Natural killer cell treated with Interleukin-12 subunit alpha and Interleukin-12 subunit beta and Interleukin-15 and Interleukin-18, amount 100 ng/mL, for 72 hours (primary cell): ENCODE results near the gene PTPRN2. TPM values are rescaled to one million over a fixed set of nuclear protein-coding genes. Genes with fewer than 3 reads are reported as not detected.
A peak's percentile ranks its signal among the peaks of the same experiment; 100 is the strongest.

ENCODE experiments used
- ATAC-seq, 2 donors: fragments of 150-1000 bp; cut with Tn5 transposase in 1 of 2; sonication (Bioruptor Pico), chemical (Tn5 transposase) in 1 of 2; 2 replicates each; pipeline ENCODE4 v1.10.0; 2021
- DNase-seq: peaks from one replicate; pipeline ENCODE4 v3.0.0; 2022; ENCODE audit warnings: low spot score
- H3K27ac Mint-ChIP-seq, 2 donors: 1 replicate in 1 of 2; 2 replicates in 1 of 2; pipeline ENCODE4 v1.8.0; 2022; ENCODE audit warnings: mixed read lengths in 2 of 2, mild to moderate bottlenecking in 1 of 2, moderate library complexity in 1 of 2
- H3K27me3 Mint-ChIP-seq, 2 donors: 1 replicate in 1 of 2; 2 replicates in 1 of 2; pipeline ENCODE4 v1.8.0; 2022; ENCODE audit warnings: mixed read lengths in 2 of 2
- H3K36me3 Mint-ChIP-seq: one replicate; pipeline ENCODE4 v1.8.0; 2022; ENCODE audit warnings: mixed read lengths
- H3K4me1 Mint-ChIP-seq, 2 donors: 1 replicate in 1 of 2; 2 replicates in 1 of 2; pipeline ENCODE4 v1.8.0; 2022; ENCODE audit warnings: low read depth in 2 of 2, mixed read lengths in 2 of 2, mild to moderate bottlenecking in 1 of 2
- H3K4me3 Mint-ChIP-seq: one replicate; pipeline ENCODE4 v1.8.0; 2022; ENCODE audit warnings: mixed read lengths
- H3K9me3 Mint-ChIP-seq: 2 replicates; pipeline ENCODE4 v1.8.0; 2022; ENCODE audit warnings: mixed read lengths
- total RNA-seq, 2 donors: library from RNA; stranded (reverse); gene quantifications; one replicate each; pipeline ENCODE4 v1.2.3, GENCODE V29; 2022

The PTPRN2 gene
- total RNA-seq, 2 donors from 2014 or later, result 0.17 to 0.74 TPM

- no peak overlapping the region for H3K4me3 Mint-ChIP-seq
- no peaks in the 10 kb centered on the region for H3K9me3 Mint-ChIP-seq
- H3K4me1 Mint-ChIP-seq, result peaks cover 0 to 12% of the 10 kb centered on the region in 2 donors
- no peaks in the 10 kb centered on the region for H3K36me3 Mint-ChIP-seq
- DNase-seq, result peak; percentile 48
- no peaks in the 10 kb centered on the region for H3K27me3 Mint-ChIP-seq
- H3K27ac Mint-ChIP-seq, result no peak overlapping the region
- ATAC-seq, result no peak
Observed at GRCh38 chr7:157540020-157540419, 1047.6 kb downstream of the PTPRN2 start.

- H3K36me3 Mint-ChIP-seq, result no peaks in the 10 kb centered on the region
- no peak overlapping the region for H3K4me3 Mint-ChIP-seq
- no peaks in the 10 kb centered on the region for H3K9me3 Mint-ChIP-seq
- no peaks in the 10 kb centered on the region for H3K27me3 Mint-ChIP-seq
- no peak for ATAC-seq
- no peak overlapping the region for H3K27ac Mint-ChIP-seq
- DNase-seq, result peak; percentile 29
- H3K4me1 Mint-ChIP-seq, result peaks cover 0 to 9% of the 10 kb centered on the region in 2 donors
Observed at GRCh38 chr7:157539521-157539920, 1048.1 kb downstream of the PTPRN2 start.

GRCh38 chr7:157538735-157539134 lies 1048.9 kb downstream of the PTPRN2 start:
- no peaks in the 10 kb centered on the region for H3K9me3 Mint-ChIP-seq
- peaks cover 0 to under 1% of the 10 kb centered on the region in 2 donors for H3K4me1 Mint-ChIP-seq
- peaks cover 0 to 2% of the 10 kb centered on the region in 2 donors for H3K27me3 Mint-ChIP-seq
- H3K27ac Mint-ChIP-seq, result no peak overlapping the region
- H3K36me3 Mint-ChIP-seq, result peaks cover 1% of the 10 kb centered on the region
- no peak for ATAC-seq
- H3K4me3 Mint-ChIP-seq, result no peak overlapping the region
- DNase-seq, result no peak

GRCh38 chr7:157538321-157538720 lies 1049.3 kb downstream of the PTPRN2 start:
- peak; percentile 6 for DNase-seq
- no peaks in the 10 kb centered on the region for H3K9me3 Mint-ChIP-seq
- H3K4me3 Mint-ChIP-seq, result no peak overlapping the region
- peaks cover 5% of the 10 kb centered on the region for H3K36me3 Mint-ChIP-seq
- no peak overlapping the region for H3K27ac Mint-ChIP-seq
- H3K4me1 Mint-ChIP-seq, result no peaks in the 10 kb centered on the region
- peaks cover 3 to 6% of the 10 kb centered on the region in 2 donors for H3K27me3 Mint-ChIP-seq
- ATAC-seq, result no peak

- peaks cover 5 to 10% of the 10 kb centered on the region in 2 donors for H3K27me3 Mint-ChIP-seq
- no peak for ATAC-seq
- peaks cover 4% of the 10 kb centered on the region for H3K9me3 Mint-ChIP-seq
- peaks cover 18% of the 10 kb centered on the region for H3K36me3 Mint-ChIP-seq
- no peaks in the 10 kb centered on the region for H3K4me1 Mint-ChIP-seq
- H3K27ac Mint-ChIP-seq, result no peak overlapping the region
- no peak for DNase-seq
- H3K4me3 Mint-ChIP-seq, result no peak overlapping the region
Observed at GRCh38 chr7:157537056-157537455, 1050.6 kb downstream of the PTPRN2 start.

GRCh38 chr7:157532068-157532467 lies 1055.6 kb downstream of the PTPRN2 start:
- H3K27me3 Mint-ChIP-seq, result peaks cover 10 to 16% of the 10 kb centered on the region in 2 donors
- no peak overlapping the region for H3K27ac Mint-ChIP-seq
- no peaks in the 10 kb centered on the region for H3K4me1 Mint-ChIP-seq
- H3K4me3 Mint-ChIP-seq, result no peak overlapping the region
- H3K36me3 Mint-ChIP-seq, result peaks cover 24% of the 10 kb centered on the region
- H3K9me3 Mint-ChIP-seq, result peaks cover 10% of the 10 kb centered on the region
- ATAC-seq (no peak), DNase-seq (no peak)

DNA sequence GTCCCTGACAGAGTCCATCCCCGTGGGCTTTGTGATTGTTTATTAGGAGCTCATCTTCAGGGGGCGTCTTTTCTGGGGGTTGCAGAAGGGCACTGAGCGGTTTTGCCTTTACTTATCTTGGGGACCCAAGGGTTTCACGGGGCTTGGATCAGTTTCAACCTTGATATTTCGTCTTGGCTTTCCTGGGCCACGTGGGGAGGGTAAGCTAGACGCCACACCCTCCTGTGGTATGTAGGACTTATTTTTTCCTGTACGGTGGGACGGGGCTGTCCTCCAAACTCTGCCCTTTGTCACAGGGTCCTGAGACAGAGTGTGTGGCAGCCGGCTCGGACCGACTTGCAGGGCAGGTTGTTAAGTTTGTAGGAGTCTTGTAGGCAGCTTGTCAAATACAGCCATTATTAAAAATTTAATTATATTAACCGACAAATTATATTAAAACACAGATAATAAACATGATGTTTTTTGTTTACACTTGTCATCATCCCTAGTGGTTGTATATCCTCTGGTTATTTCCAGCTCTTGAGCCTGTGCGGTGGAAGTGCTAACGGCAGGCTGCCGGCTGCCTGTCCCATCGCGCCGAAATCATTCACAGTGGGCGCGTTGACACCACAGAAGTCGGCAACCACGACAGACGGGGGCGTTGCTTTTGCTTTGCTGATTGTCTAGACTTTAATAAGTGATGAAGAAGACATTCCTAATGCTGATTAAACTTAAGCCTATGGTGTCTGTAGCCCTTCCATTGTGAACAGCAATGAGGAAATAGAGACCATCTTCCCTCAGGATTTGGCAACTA lies 1057.7 kb downstream of the PTPRN2 start:
- Mint-ChIP-seq H3K27ac (no peak overlapping the region), H3K4me1 (no peaks in the 10 kb centered on the region), H3K9me3 (peaks cover 10% of the 10 kb centered on the region), H3K27me3 (peaks cover 12 to 31% of the 10 kb centered on the region in 2 donors), H3K36me3 (peaks cover 24% of the 10 kb centered on the region), H3K4me3 (no peak overlapping the region)
- no peak for ATAC-seq
- DNase-seq, result no peak

DNA sequence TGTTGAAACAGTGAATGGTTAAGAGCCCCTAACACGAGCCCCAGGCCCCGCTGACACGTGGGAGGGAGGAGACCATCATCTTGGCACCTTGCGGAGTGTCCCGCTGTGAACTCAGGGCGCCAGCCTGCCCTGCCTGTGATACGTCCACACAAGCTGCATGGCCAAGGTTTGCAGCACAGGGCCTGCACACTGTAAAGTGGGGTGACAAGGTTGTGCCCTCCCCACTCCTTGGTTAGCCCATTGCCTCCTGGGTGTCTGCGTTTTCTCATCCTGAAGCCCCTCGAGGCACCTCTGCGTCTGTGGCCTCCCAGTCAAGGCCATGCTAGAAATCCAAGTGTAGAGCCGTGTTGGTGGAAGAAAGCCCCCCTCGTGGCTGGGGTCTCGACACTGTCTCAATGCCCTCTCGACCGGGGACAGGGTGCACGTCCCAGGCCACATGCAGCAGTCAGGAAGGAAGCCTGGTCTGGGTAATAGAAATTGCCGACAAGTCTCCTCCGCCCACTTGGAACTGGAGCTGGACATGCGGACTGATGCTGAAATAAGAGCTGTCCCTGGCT lies 1058.8 kb downstream of the PTPRN2 start:
- H3K27ac Mint-ChIP-seq, result no peak overlapping the region
- H3K36me3 Mint-ChIP-seq, result peaks cover 24% of the 10 kb centered on the region
- H3K9me3 Mint-ChIP-seq, result peaks cover 10% of the 10 kb centered on the region
- H3K4me1 Mint-ChIP-seq, result no peaks in the 10 kb centered on the region
- no peak overlapping the region for H3K4me3 Mint-ChIP-seq
- peaks cover 17 to 33% of the 10 kb centered on the region in 2 donors for H3K27me3 Mint-ChIP-seq
- peak in 1 of 2 donors; percentile 26 for ATAC-seq
- no peak for DNase-seq

- Mint-ChIP-seq H3K4me1 (no peaks in the 10 kb centered on the region), H3K27ac (no peak overlapping the region), H3K9me3 (peaks cover 9% of the 10 kb centered on the region), H3K27me3 (peaks cover 12 to 23% of the 10 kb centered on the region in 2 donors), H3K36me3 (peaks cover 12% of the 10 kb centered on the region), H3K4me3 (no peak overlapping the region)
- no peak for DNase-seq
- ATAC-seq, result no peak
Observed at GRCh38 chr7:157527686-157528085, 1059.9 kb downstream of the PTPRN2 start.

DNA sequence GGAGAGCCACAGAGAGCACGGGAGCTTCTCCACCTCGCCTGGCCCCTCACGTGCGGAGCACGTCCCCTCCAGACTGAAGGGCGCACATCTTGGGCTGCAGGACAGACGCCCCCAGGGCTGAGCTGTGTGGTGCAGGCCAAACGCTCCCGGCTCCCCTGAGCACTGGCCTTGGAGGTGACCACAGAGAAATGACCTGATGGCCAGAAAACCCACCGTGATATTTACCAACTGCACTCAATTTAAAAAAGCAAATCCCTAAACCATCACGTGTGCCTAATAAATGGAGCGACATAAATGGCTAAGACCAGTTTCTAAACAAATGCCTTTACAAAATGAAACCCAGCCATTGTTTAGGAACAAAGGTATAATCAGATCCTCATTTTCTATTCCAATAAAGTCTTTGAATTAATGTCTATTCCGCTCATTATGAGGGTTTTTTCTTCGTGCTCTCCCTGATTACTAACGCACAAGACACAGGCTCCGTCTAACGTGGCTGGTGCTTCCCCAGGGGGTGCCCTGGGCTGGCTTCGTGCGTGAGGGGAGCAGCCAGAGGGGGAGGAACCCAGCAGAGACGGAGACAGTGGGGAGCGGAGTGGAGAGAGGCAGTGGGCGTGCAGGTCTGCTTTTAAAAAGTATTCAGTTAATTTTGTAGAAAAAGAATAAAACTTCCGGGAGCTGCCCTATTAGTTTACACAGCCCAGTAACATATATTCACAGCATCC lies 1060.5 kb downstream of the PTPRN2 start:
- peaks cover 5% of the 10 kb centered on the region for H3K9me3 Mint-ChIP-seq
- no peak overlapping the region for H3K27ac Mint-ChIP-seq
- H3K4me3 Mint-ChIP-seq, result no peak overlapping the region
- peaks cover 6% of the 10 kb centered on the region for H3K36me3 Mint-ChIP-seq
- peaks cover 14 to 23% of the 10 kb centered on the region in 2 donors for H3K27me3 Mint-ChIP-seq
- DNase-seq, result no peak
- no peak for ATAC-seq
- no peaks in the 10 kb centered on the region for H3K4me1 Mint-ChIP-seq

- Mint-ChIP-seq H3K4me3 (no peak overlapping the region), H3K27me3 (peaks cover 9 to 18% of the 10 kb centered on the region in 2 donors), H3K9me3 (no peaks in the 10 kb centered on the region), H3K4me1 (no peaks in the 10 kb centered on the region), H3K36me3 (no peaks in the 10 kb centered on the region), H3K27ac (no peak overlapping the region)
- ATAC-seq (no peak), DNase-seq (no peak)
Observed at GRCh38 chr7:157526005-157526912, 1061.4 kb downstream of the PTPRN2 start.

DNA sequence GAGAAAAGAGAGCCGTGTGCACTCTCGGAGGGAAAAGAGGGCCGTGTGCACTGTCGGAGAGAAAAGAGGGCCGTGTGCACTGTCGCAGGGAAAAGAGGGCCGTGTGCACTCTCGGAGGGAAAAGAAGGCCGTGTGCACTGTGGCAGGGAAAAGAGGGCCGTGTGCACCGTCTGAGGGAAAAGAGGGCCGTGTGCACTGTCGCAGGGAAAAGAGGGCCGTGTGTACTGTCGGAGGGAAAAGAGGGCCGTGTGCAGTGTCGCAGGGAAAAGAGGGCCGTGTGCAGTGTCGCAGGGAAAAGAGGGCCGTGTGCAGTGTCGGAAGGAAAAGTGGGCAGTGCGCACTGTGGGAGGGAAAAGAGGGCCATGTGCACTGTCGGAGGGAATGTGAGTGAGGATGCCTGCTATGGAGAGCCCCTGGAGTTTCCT lies 1062.1 kb downstream of the PTPRN2 start:
- H3K9me3 Mint-ChIP-seq, result no peaks in the 10 kb centered on the region
- H3K36me3 Mint-ChIP-seq, result no peaks in the 10 kb centered on the region
- ATAC-seq (no peak), DNase-seq (no peak)
- H3K4me3 Mint-ChIP-seq, result no peak overlapping the region
- no peaks in the 10 kb centered on the region for H3K4me1 Mint-ChIP-seq
- peaks cover 9 to 18% of the 10 kb centered on the region in 2 donors for H3K27me3 Mint-ChIP-seq
- H3K27ac Mint-ChIP-seq, result no peak overlapping the region

GRCh38 chr7:157524731-157525130 lies 1062.9 kb downstream of the PTPRN2 start:
- Mint-ChIP-seq H3K36me3 (no peaks in the 10 kb centered on the region), H3K27ac (no peak overlapping the region), H3K27me3 (peaks cover 9 to 18% of the 10 kb centered on the region in 2 donors), H3K4me3 (no peak overlapping the region), H3K9me3 (no peaks in the 10 kb centered on the region), H3K4me1 (no peaks in the 10 kb centered on the region)
- no peak for DNase-seq
- ATAC-seq, result no peak
